22Rv1 (cell line): ENCODE results near the gene MTREX.

Experiments used
- CTCF ChIP-seq: fragments of 450-650 bp; IDR thresholded peaks from 2 replicates; pipeline ENCODE4 v1.5.1; 2017; ENCODE audit warnings: mild to moderate bottlenecking
- ZFX ChIP-seq: fragments of 450-650 bp; IDR thresholded peaks from 2 replicates; pipeline ENCODE4 v1.6.1; 2017; ENCODE audit warnings: antibody characterized with exemption, borderline replicate concordance

- TF ChIP-seq CTCF (no peak), ZFX (no peak)
Observed at GRCh38 chr5:55338810-55339243, 31.0 kb downstream of the MTREX start.
